Measurements from ENCODE around the gene TFAP2E. TPM values are rescaled to one million over a fixed set of nuclear protein-coding genes. Genes with fewer than 3 reads are reported as not detected.

Gene TFAP2E
- total RNA-seq, 3 donors from 2014 or later (not counting 1 experiment from before 2014, with no cell fraction given): 6.6 to 7.3 (median 6.9) TPM

DNA sequence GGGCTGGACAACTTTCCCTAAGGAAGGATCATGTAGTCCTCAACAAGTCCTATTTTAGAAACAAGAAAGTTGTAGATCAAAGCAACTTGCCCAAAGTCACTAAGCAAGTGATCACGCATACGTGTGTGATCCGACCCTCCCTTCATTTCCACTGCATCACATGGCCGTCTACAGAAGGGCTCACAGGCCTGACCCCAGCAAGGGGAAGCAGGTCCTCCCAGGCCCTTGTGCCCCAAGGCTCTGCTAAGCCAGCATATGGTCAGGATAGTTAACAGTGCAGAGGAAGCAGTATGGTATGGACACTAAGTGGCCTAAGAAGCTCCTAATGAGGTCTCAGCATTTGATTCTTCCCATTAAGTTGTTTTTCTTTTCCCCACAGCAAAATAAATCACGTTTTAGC lies 24.8 kb downstream of the TFAP2E start:
- Histone ChIP-seq H3K27ac (ENCODE audit: low read length) (no peak overlapping the region), H3K9me3 (ENCODE audit: control insufficient read depth, insufficient read depth, low read length) (no peaks in the 10 kb centered on the region), H3K4me3 (ENCODE audit: low read length) (no peak overlapping the region), H3K27me3 (ENCODE audit: control insufficient read depth, insufficient read depth, low read length) (no peaks in the 10 kb centered on the region), H3K4me1 (ENCODE audit: control insufficient read depth, insufficient read depth, low read length) (peaks cover 6% of the 10 kb centered on the region), H3K36me3 (ENCODE audit: control insufficient read depth, insufficient read depth, low read length) (peaks cover 20% of the 10 kb centered on the region)
- peaks cover 3 to 16% of the 10 kb centered on the region in 2 donors for H3K4me1 Mint-ChIP-seq
- ATAC-seq: no peak
- TF ChIP-seq, protein P1, sequence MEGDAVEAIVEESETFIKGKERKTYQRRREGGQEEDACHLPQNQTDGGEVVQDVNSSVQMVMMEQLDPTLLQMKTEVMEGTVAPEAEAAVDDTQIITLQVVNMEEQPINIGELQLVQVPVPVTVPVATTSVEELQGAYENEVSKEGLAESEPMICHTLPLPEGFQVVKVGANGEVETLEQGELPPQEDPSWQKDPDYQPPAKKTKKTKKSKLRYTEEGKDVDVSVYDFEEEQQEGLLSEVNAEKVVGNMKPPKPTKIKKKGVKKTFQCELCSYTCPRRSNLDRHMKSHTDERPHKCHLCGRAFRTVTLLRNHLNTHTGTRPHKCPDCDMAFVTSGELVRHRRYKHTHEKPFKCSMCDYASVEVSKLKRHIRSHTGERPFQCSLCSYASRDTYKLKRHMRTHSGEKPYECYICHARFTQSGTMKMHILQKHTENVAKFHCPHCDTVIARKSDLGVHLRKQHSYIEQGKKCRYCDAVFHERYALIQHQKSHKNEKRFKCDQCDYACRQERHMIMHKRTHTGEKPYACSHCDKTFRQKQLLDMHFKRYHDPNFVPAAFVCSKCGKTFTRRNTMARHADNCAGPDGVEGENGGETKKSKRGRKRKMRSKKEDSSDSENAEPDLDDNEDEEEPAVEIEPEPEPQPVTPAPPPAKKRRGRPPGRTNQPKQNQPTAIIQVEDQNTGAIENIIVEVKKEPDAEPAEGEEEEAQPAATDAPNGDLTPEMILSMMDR (IDR thresholded peaks at IDR 0.05): no peak
- peaks cover 7% of the 10 kb centered on the region for H3K36me3 Mint-ChIP-seq
- H3K4me3 Mint-ChIP-seq: no peak overlapping the region
- no peak overlapping the region for H3K27ac Mint-ChIP-seq
- WGBS (ENCODE audit: insufficient coverage): 95% methylated on average over 4 of the region's 5 CpGs
- intact Hi-C loops (cut with micrococcal nuclease): no loop called here
- H3K9me3 Mint-ChIP-seq: no peaks in the 10 kb centered on the region
- no peaks in the 10 kb centered on the region for H3K27me3 Mint-ChIP-seq (ENCODE audit: low read depth in 2 of 2)
- DNase-seq: no peak

DNA sequence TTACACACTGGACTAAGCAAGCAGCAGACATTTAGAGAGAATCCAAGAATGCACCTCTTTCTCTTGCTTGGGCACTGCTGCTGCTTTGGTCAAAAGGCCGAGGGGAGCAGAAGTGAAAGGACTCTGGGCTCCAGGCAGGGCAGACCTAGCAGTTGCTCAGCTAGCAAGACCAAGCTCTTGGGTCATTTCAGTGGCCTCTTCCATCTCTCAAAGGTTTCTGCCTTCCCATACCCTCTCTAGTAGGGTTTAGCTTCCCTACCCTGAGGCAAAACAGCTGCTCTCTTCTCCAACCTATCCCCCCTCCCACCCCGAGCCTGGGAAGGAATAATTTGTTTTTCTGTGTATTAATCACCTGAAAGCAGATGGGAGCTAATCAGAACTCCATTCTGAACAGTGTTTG lies 25.8 kb downstream of the TFAP2E start:
- ATAC-seq (no peak), DNase-seq (no peak)
- Histone ChIP-seq H3K27me3 (ENCODE audit: control insufficient read depth, insufficient read depth, low read length) (no peaks in the 10 kb centered on the region), H3K27ac (ENCODE audit: low read length) (no peak overlapping the region), H3K4me1 (ENCODE audit: control insufficient read depth, insufficient read depth, low read length) (no peaks in the 10 kb centered on the region), H3K9me3 (ENCODE audit: control insufficient read depth, insufficient read depth, low read length) (no peaks in the 10 kb centered on the region), H3K36me3 (ENCODE audit: control insufficient read depth, insufficient read depth, low read length) (peaks cover 29% of the 10 kb centered on the region), H3K4me3 (ENCODE audit: low read length) (no peak overlapping the region)
- 97% methylated on average over 1 of the region's 2 CpGs for whole genome bisulfite sequencing (ENCODE audit: insufficient coverage)
- H3K27me3 Mint-ChIP-seq (ENCODE audit: low read depth in 2 of 2): no peaks in the 10 kb centered on the region
- no peaks in the 10 kb centered on the region for H3K9me3 Mint-ChIP-seq
- H3K27ac Mint-ChIP-seq: no peak overlapping the region
- TF ChIP-seq, protein P1 (IDR thresholded peaks at IDR 0.05): no peak
- H3K4me3 Mint-ChIP-seq: no peak overlapping the region
- peaks cover 7% of the 10 kb centered on the region for H3K36me3 Mint-ChIP-seq
- intact Hi-C loops (cut with micrococcal nuclease): no loop called here
- H3K4me1 Mint-ChIP-seq: peaks cover 0 to 10% of the 10 kb centered on the region in 2 donors

- Mint-ChIP-seq H3K27me3 (ENCODE audit: low read depth in 2 of 2) (no peaks in the 10 kb centered on the region), H3K36me3 (peaks cover 7% of the 10 kb centered on the region), H3K4me1 (peaks cover 0 to 14% of the 10 kb centered on the region in 2 donors), H3K9me3 (no peaks in the 10 kb centered on the region), H3K4me3 (no peak overlapping the region), H3K27ac (no peak overlapping the region)
- TF ChIP-seq, protein P1 (IDR thresholded peaks at IDR 0.05): no peak
- Histone ChIP-seq H3K36me3 (ENCODE audit: control insufficient read depth, insufficient read depth, low read length) (peaks cover 34% of the 10 kb centered on the region), H3K9me3 (ENCODE audit: control insufficient read depth, insufficient read depth, low read length) (no peaks in the 10 kb centered on the region), H3K27me3 (ENCODE audit: control insufficient read depth, insufficient read depth, low read length) (no peaks in the 10 kb centered on the region), H3K27ac (ENCODE audit: low read length) (no peak overlapping the region), H3K4me1 (ENCODE audit: control insufficient read depth, insufficient read depth, low read length) (no peaks in the 10 kb centered on the region), H3K4me3 (ENCODE audit: low read length) (no peak overlapping the region)
- WGBS (ENCODE audit: insufficient coverage): 97% methylated on average over 3 of the region's 3 CpGs
- intact Hi-C loops (cut with micrococcal nuclease): no loop called here
- no peak for ATAC-seq
- DNase-seq: no peak
Observed at GRCh38 chr1:35599411-35599810, 26.3 kb downstream of the TFAP2E start.

DNA sequence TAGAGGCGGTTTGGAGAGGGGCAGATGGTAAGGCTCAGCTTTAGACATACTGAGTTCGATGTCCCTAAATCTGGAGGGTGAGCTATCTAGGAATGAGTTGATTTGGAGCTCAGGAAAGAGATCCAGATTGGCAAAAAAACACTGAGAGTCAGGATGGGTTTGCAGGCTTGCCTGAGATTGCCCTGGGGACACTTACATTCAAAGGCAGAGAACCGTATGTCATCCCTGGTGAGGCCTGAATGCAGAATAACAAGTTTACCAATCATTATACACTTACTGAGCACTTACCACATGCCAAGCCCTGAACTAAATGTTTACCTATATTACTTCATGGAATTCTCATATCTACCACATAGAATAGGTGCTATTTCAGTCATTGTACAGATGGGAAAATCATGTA lies 27.5 kb downstream of the TFAP2E start:
- Mint-ChIP-seq H3K9me3 (no peaks in the 10 kb centered on the region), H3K27ac (no peak overlapping the region), H3K4me3 (no peak overlapping the region), H3K36me3 (peaks cover 7% of the 10 kb centered on the region), H3K27me3 (ENCODE audit: low read depth in 2 of 2) (no peaks in the 10 kb centered on the region), H3K4me1 (peaks cover 1 to 12% of the 10 kb centered on the region in 2 donors)
- H3K9me3 ChIP-seq (ENCODE audit: control insufficient read depth, insufficient read depth, low read length): no peaks in the 10 kb centered on the region
- ATAC-seq (no peak), DNase-seq (no peak)
- no peak overlapping the region for H3K4me3 ChIP-seq (ENCODE audit: low read length)
- TF ChIP-seq, protein P1 (IDR thresholded peaks at IDR 0.05): no peak
- intact Hi-C loops (cut with micrococcal nuclease): no loop called here
- no peak overlapping the region for H3K27ac ChIP-seq (ENCODE audit: low read length)
- H3K36me3 ChIP-seq (ENCODE audit: control insufficient read depth, insufficient read depth, low read length): peaks cover 43% of the 10 kb centered on the region
- H3K4me1 ChIP-seq (ENCODE audit: control insufficient read depth, insufficient read depth, low read length): no peaks in the 10 kb centered on the region
- WGBS (ENCODE audit: insufficient coverage): 99% methylated on average over 3 of the region's 3 CpGs
- no peaks in the 10 kb centered on the region for H3K27me3 ChIP-seq (ENCODE audit: control insufficient read depth, insufficient read depth, low read length)

Measured in natural killer cell (primary cell).